Mesendoderm (in vitro differentiated cells): ENCODE results near the gene CCL28.

Experiments used
- DNase-seq: peaks from one replicate; pipeline ENCODE4 v3.0.0; 2013
- H2AK5ac ChIP-seq: 2 replicates; pipeline ENCODE4 v1.6.1; 2013; ENCODE audit warnings: low read length, inconsistent platforms
- H2BK120ac ChIP-seq: 2 replicates; pipeline ENCODE4 v1.6.1; 2013; ENCODE audit warnings: low read depth, mild to moderate bottlenecking, low read length, moderate library complexity, mixed read lengths
- H2BK15ac ChIP-seq: replicated peaks from 2 replicates; pipeline ENCODE4 v1.6.1; 2013; ENCODE audit warnings: low read depth, mild to moderate bottlenecking, moderate library complexity
- H2BK5ac ChIP-seq: 2 replicates; pipeline ENCODE4 v1.6.1; 2013; ENCODE audit warnings: low read length, inconsistent platforms
- H3K18ac ChIP-seq: 2 replicates; pipeline ENCODE4 v1.6.1; 2013; ENCODE audit warnings: mild to moderate bottlenecking, low read length, mixed read lengths
- H3K23ac ChIP-seq: one replicate; pipeline ENCODE4 v1.6.1; 2013; ENCODE audit warnings: low read length
- H3K27ac ChIP-seq: 2 replicates; pipeline ENCODE4 v1.5.1; 2013; ENCODE audit warnings: low read depth, mild to moderate bottlenecking, inconsistent platforms, low read length, moderate library complexity
- H3K27me3 ChIP-seq: 2 replicates; pipeline ENCODE4 v1.6.1; 2013; ENCODE audit warnings: low read length, control low read depth, mild to moderate bottlenecking, inconsistent platforms; ENCODE audit not compliant: insufficient read depth, poor library complexity
- H3K36me3 ChIP-seq: 2 replicates; pipeline ENCODE4 v1.6.1; 2013; ENCODE audit warnings: low read length, inconsistent platforms; ENCODE audit not compliant: control insufficient read depth, insufficient read depth
- H3K4ac ChIP-seq: one replicate; pipeline ENCODE4 v1.6.1; 2013; ENCODE audit warnings: low read depth, mild to moderate bottlenecking, low read length, moderate library complexity
- H3K4me1 ChIP-seq: 2 replicates; pipeline ENCODE4 v1.6.1; 2013; ENCODE audit warnings: low read depth, low read length, inconsistent platforms; ENCODE audit not compliant: control insufficient read depth
- H3K4me2 ChIP-seq: 2 replicates; pipeline ENCODE4 v1.6.1; 2013; ENCODE audit warnings: low read length
- H3K4me3 ChIP-seq: 2 replicates; pipeline ENCODE4 v1.5.1; 2013; ENCODE audit warnings: mild to moderate bottlenecking, low read length
- H3K56ac ChIP-seq: one replicate; pipeline ENCODE4 v1.6.1; 2013; ENCODE audit warnings: low read length
- H3K79me1 ChIP-seq: 2 replicates; pipeline ENCODE4 v1.6.1; 2013; ENCODE audit warnings: low read length, inconsistent platforms
- H3K79me2 ChIP-seq: 2 replicates; pipeline ENCODE4 v1.6.1; 2013; ENCODE audit warnings: mild to moderate bottlenecking, low read length; ENCODE audit not compliant: control insufficient read depth, insufficient read depth
- H3K9ac ChIP-seq: 2 replicates; pipeline ENCODE4 v1.6.1; 2013; ENCODE audit warnings: low read length, inconsistent platforms
- H4K5ac ChIP-seq: one replicate; pipeline ENCODE4 v1.6.1; 2013; ENCODE audit warnings: low read length
- H4K8ac ChIP-seq: one replicate; pipeline ENCODE4 v1.6.1; 2013; ENCODE audit warnings: low read depth, mild to moderate bottlenecking, control low read depth, low read length, moderate library complexity
- WGBS: extraction: QIAGEN DNeasy Blood & Tissue Kit; methylation state at CpG from one replicate; pipeline ENCODE4 v1.1.7; 2013; ENCODE audit warnings: low lambda C conversion rate, missing lambda C conversion rate; ENCODE audit not compliant: insufficient coverage; ENCODE audit errors: extremely low coverage; 5-methylcytosine and 5-hydroxymethylcytosine counted together

The CCL28 gene

GRCh38 chr5:43415935-43416802 lies 4.0 kb upstream of the CCL28 start:
- H3K4ac ChIP-seq, result no peak overlapping the region
- no peak overlapping the region for H2BK15ac ChIP-seq
- no peak overlapping the region for H2AK5ac ChIP-seq
- H2BK5ac ChIP-seq, result no peak overlapping the region
- WGBS, result no CpG with 5 or more reads among the region's 3 CpGs
- H2BK120ac ChIP-seq, result no peak overlapping the region
- no peak overlapping the region for H3K9ac ChIP-seq
- no peak overlapping the region for H3K4me3 ChIP-seq
- DNase-seq, result peak; percentile 97
- no peaks in the 10 kb centered on the region for H3K79me1 ChIP-seq
- H3K56ac ChIP-seq, result no peak overlapping the region
- peaks cover 8% of the 10 kb centered on the region for H3K4me1 ChIP-seq
- H3K36me3 ChIP-seq, result no peaks in the 10 kb centered on the region
- H3K23ac ChIP-seq, result no peak overlapping the region
- no peak overlapping the region for H4K5ac ChIP-seq
- no peaks in the 10 kb centered on the region for H3K79me2 ChIP-seq
- no peak overlapping the region for H3K27ac ChIP-seq
- H4K8ac ChIP-seq, result no peak overlapping the region
- H3K18ac ChIP-seq, result no peak overlapping the region
- H3K27me3 ChIP-seq, result no peaks in the 10 kb centered on the region
- H3K4me2 ChIP-seq, result no peak overlapping the region

GRCh38 chr5:43413966-43414365 lies 1.8 kb upstream of the CCL28 start:
- no peak overlapping the region for H2BK15ac ChIP-seq
- H3K4me3 ChIP-seq, result no peak overlapping the region
- DNase-seq, result no peak
- no peaks in the 10 kb centered on the region for H3K36me3 ChIP-seq
- H4K5ac ChIP-seq, result no peak overlapping the region
- no peak overlapping the region for H3K23ac ChIP-seq
- H3K79me1 ChIP-seq, result no peaks in the 10 kb centered on the region
- H3K79me2 ChIP-seq, result no peaks in the 10 kb centered on the region
- no peaks in the 10 kb centered on the region for H3K27me3 ChIP-seq
- H3K27ac ChIP-seq, result no peak overlapping the region
- no peak overlapping the region for H3K9ac ChIP-seq
- H3K4ac ChIP-seq, result no peak overlapping the region
- no peak overlapping the region for H3K18ac ChIP-seq
- no CpG with 5 or more reads among the region's 2 CpGs for WGBS
- no peak overlapping the region for H2BK120ac ChIP-seq
- H3K56ac ChIP-seq, result no peak overlapping the region
- no peak overlapping the region for H2BK5ac ChIP-seq
- no peak overlapping the region for H4K8ac ChIP-seq
- H3K4me2 ChIP-seq, result no peak overlapping the region
- no peak overlapping the region for H2AK5ac ChIP-seq
- peaks cover 8% of the 10 kb centered on the region for H3K4me1 ChIP-seq

GRCh38 chr5:43412644-43413043 lies 453 bp upstream of the CCL28 start:
- Histone ChIP-seq H4K5ac (no peak overlapping the region), H2BK120ac (no peak overlapping the region), H3K56ac (no peak overlapping the region), H3K36me3 (no peaks in the 10 kb centered on the region), H3K4me3 (no peak overlapping the region), H3K23ac (no peak overlapping the region), H2BK5ac (no peak overlapping the region), H3K4me1 (peaks cover 8% of the 10 kb centered on the region), H3K4ac (no peak overlapping the region), H2AK5ac (no peak overlapping the region), H3K9ac (no peak overlapping the region), H3K27ac (no peak overlapping the region), H4K8ac (no peak overlapping the region), H3K79me2 (no peaks in the 10 kb centered on the region), H3K18ac (no peak overlapping the region), H2BK15ac (no peak overlapping the region), H3K4me2 (no peak overlapping the region), H3K27me3 (no peaks in the 10 kb centered on the region), H3K79me1 (no peaks in the 10 kb centered on the region)
- DNase-seq, result no peak
- no CpG with 5 or more reads among the region's 1 CpG for WGBS

GRCh38 chr5:43411495-43411894 lies 696 bp downstream of the CCL28 start:
- no peak overlapping the region for H3K27ac ChIP-seq
- H4K5ac ChIP-seq, result no peak overlapping the region
- no peak overlapping the region for H2AK5ac ChIP-seq
- DNase-seq, result no peak
- H3K9ac ChIP-seq, result no peak overlapping the region
- no CpG with 5 or more reads among the region's 3 CpGs for WGBS
- no peak overlapping the region for H2BK15ac ChIP-seq
- H3K4me1 ChIP-seq, result peaks cover 3% of the 10 kb centered on the region
- H3K4me2 ChIP-seq, result no peak overlapping the region
- H4K8ac ChIP-seq, result no peak overlapping the region
- no peak overlapping the region for H3K23ac ChIP-seq
- H3K56ac ChIP-seq, result no peak overlapping the region
- H3K4ac ChIP-seq, result no peak overlapping the region
- H3K79me1 ChIP-seq, result no peaks in the 10 kb centered on the region
- H2BK5ac ChIP-seq, result no peak overlapping the region
- no peak overlapping the region for H3K4me3 ChIP-seq
- no peak overlapping the region for H2BK120ac ChIP-seq
- H3K36me3 ChIP-seq, result no peaks in the 10 kb centered on the region
- no peaks in the 10 kb centered on the region for H3K27me3 ChIP-seq
- no peaks in the 10 kb centered on the region for H3K79me2 ChIP-seq
- no peak overlapping the region for H3K18ac ChIP-seq

- Histone ChIP-seq H2BK120ac (no peak overlapping the region), H3K4me3 (no peak overlapping the region), H3K79me2 (no peaks in the 10 kb centered on the region), H3K18ac (no peak overlapping the region), H2BK15ac (no peak overlapping the region), H4K5ac (no peak overlapping the region), H3K79me1 (no peaks in the 10 kb centered on the region), H2AK5ac (no peak overlapping the region), H3K4ac (no peak overlapping the region), H3K9ac (no peak overlapping the region), H3K4me2 (no peak overlapping the region), H3K56ac (no peak overlapping the region), H3K27ac (no peak overlapping the region), H3K36me3 (no peaks in the 10 kb centered on the region), H4K8ac (no peak overlapping the region), H3K27me3 (no peaks in the 10 kb centered on the region), H2BK5ac (no peak overlapping the region), H3K4me1 (no peaks in the 10 kb centered on the region), H3K23ac (no peak overlapping the region)
- WGBS, result no CpG with 5 or more reads among the region's 7 CpGs
- DNase-seq, result no peak
These were observed 1.8 kb downstream of the CCL28 start for GRCh38 chr5:43410414-43410813.

- H3K4me2 ChIP-seq, result no peak overlapping the region
- no peaks in the 10 kb centered on the region for H3K36me3 ChIP-seq
- no peaks in the 10 kb centered on the region for H3K79me2 ChIP-seq
- H3K56ac ChIP-seq, result peak overlapping the region; percentile 15
- no peak overlapping the region for H3K4me3 ChIP-seq
- no peak overlapping the region for H2BK15ac ChIP-seq
- H3K27me3 ChIP-seq, result no peaks in the 10 kb centered on the region
- no peak overlapping the region for H3K4ac ChIP-seq
- no peaks in the 10 kb centered on the region for H3K79me1 ChIP-seq
- WGBS, result no CpG with 5 or more reads among the region's 2 CpGs
- DNase-seq, result no peak
- no peak overlapping the region for H3K27ac ChIP-seq
- no peak overlapping the region for H2AK5ac ChIP-seq
- no peak overlapping the region for H2BK5ac ChIP-seq
- H2BK120ac ChIP-seq, result no peak overlapping the region
- H4K8ac ChIP-seq, result no peak overlapping the region
- no peaks in the 10 kb centered on the region for H3K4me1 ChIP-seq
- no peak overlapping the region for H3K18ac ChIP-seq
- no peak overlapping the region for H3K23ac ChIP-seq
- H4K5ac ChIP-seq, result no peak overlapping the region
- no peak overlapping the region for H3K9ac ChIP-seq
These were observed 2.4 kb downstream of the CCL28 start for GRCh38 chr5:43409809-43410271.
